Endothelial cell of umbilical vein (primary cell): Measurements from ENCODE around the gene R3HDM2. TPM values are rescaled to one million over a fixed set of nuclear protein-coding genes. Genes with fewer than 3 reads are reported as not detected.

ENCODE experiments used
- BruUV-seq: library from RNA; stranded (reverse); fragments of 400-500 nt; replicated peaks from 2 replicates; lab custom pipeline; 2021; lab: Mats Ljungman, UMichigan
- CTCF ChIA-PET: fragments of 300-600, 350-600 bp; sonication (Branson Sonifier 250); formaldehyde crosslinking; loops from one replicate; lab custom pipeline; 2021; ENCODE audit warnings: antibody characterized with exemption, inconsistent platforms; lab: Charles Lee
- POLR2A ChIA-PET: fragments of 300-600, 350-600 bp; sonication (Branson Sonifier 250); formaldehyde crosslinking; loops from one replicate; lab custom pipeline; 2021; ENCODE audit warnings: antibody characterized with exemption, inconsistent platforms; lab: Charles Lee
- DNase-seq: peaks from one replicate; pipeline ENCODE4 v3.0.0-alpha.2; 2011; ENCODE audit warnings: low read depth, low spot score
- FAIRE-seq: peaks from 2 replicates; lab custom pipeline; 2011; peaks lifted over from hg19 to GRCh38; lab: Jason Lieb, UNC
- H2AFZ ChIP-seq: 2 replicates; pipeline ENCODE4 v1.6.0; 2012; ENCODE audit warnings: low read depth, low read length, control low read depth, inconsistent platforms
- H3K27ac ChIP-seq: 2 replicates; pipeline ENCODE4 v1.5.1; 2011; ENCODE audit warnings: low read depth, mild to moderate bottlenecking, control low read depth, low read length, moderate library complexity; ENCODE audit not compliant: insufficient read depth
- H3K27me3 ChIP-seq, 2 experiments: 2 replicates each; pipeline versions ENCODE4 v1.6.0 to v1.6.1; 2011; ENCODE audit warnings: low read length in 2 of 2, mixed read lengths in 1 of 2; ENCODE audit not compliant: control insufficient read depth in 2 of 2, insufficient read depth in 2 of 2
- H3K36me3 ChIP-seq, 2 experiments: 2 replicates in 1 of 2; 3 replicates in 1 of 2; pipeline ENCODE4 v1.5.1; 2011; ENCODE audit warnings: low read length in 2 of 2, mild to moderate bottlenecking in 1 of 2, moderate library complexity in 1 of 2; ENCODE audit not compliant: control insufficient read depth in 2 of 2, insufficient read depth in 2 of 2; ENCODE audit errors: extremely low read depth in 1 of 2
- H3K4me1 ChIP-seq: 3 replicates; pipeline ENCODE4 v1.5.1; 2011; ENCODE audit warnings: mild to moderate bottlenecking, low read length; ENCODE audit not compliant: control insufficient read depth, insufficient read depth; ENCODE audit errors: extremely low read depth
- H3K4me2 ChIP-seq: 2 replicates; pipeline ENCODE4 v1.6.1; 2011; ENCODE audit warnings: low read length, control low read depth, mixed read lengths; ENCODE audit not compliant: insufficient read depth
- H3K4me3 ChIP-seq, 3 experiments: fragments of 200-600 bp in 1 of 3; sonication (generic), shearing (Covaris generic) in 1 of 3; replicated peaks in 1 of 3; 2 replicates each; pipeline ENCODE4 v1.5.1; 2011 to 2016; ENCODE audit warnings: control low read depth in 3 of 3, low read length in 3 of 3, mild to moderate bottlenecking in 2 of 3, inconsistent platforms in 1 of 3, low read depth in 1 of 3, moderate library complexity in 1 of 3; ENCODE audit not compliant: insufficient read depth in 1 of 3
- H3K79me2 ChIP-seq: 2 replicates; pipeline ENCODE4 v1.6.0; 2012; ENCODE audit warnings: low read length, inconsistent platforms; ENCODE audit not compliant: control insufficient read depth, insufficient read depth
- H3K9ac ChIP-seq: replicated peaks from 2 replicates; pipeline ENCODE3; 2011; ENCODE audit warnings: low read length, control low read depth; ENCODE audit not compliant: insufficient read depth; ENCODE audit errors: extremely low read depth
- H3K9me1 ChIP-seq: replicated peaks from 3 replicates; pipeline ENCODE4 v1.6.0; 2011; ENCODE audit warnings: mild to moderate bottlenecking, low read length; ENCODE audit not compliant: control insufficient read depth, insufficient read depth; ENCODE audit errors: extremely low read depth
- H3K9me3 ChIP-seq: replicated peaks from 2 replicates; pipeline ENCODE4 v1.5.1; 2012; ENCODE audit warnings: low read length, inconsistent platforms; ENCODE audit not compliant: control insufficient read depth, insufficient read depth
- H4K20me1 ChIP-seq: replicated peaks from 2 replicates; pipeline ENCODE3; 2011; ENCODE audit warnings: mild to moderate bottlenecking, low read length; ENCODE audit not compliant: control insufficient read depth, insufficient read depth; ENCODE audit errors: extremely low read depth
- CTCF ChIP-seq, 2 donors: IDR thresholded peaks; 1 replicate in 1 of 2; 2 replicates in 1 of 2; pipeline ENCODE4 v1.5.1; 2011; ENCODE audit warnings: low read length in 2 of 2, mild to moderate bottlenecking in 2 of 2, moderate library complexity in 2 of 2, control low read depth in 1 of 2, inconsistent platforms in 1 of 2, low read depth in 1 of 2; ENCODE audit not compliant: insufficient read depth in 1 of 2; ENCODE audit errors: extremely low read depth in 1 of 2
- EZH2 ChIP-seq: IDR thresholded peaks from 2 replicates; pipeline ENCODE4 v1.6.1; 2012; ENCODE audit warnings: borderline replicate concordance, low read depth, mild to moderate bottlenecking, moderate library complexity, low read length, inconsistent platforms; ENCODE audit not compliant: severe bottlenecking
- FOS ChIP-seq: IDR thresholded peaks from 2 replicates; pipeline ENCODE4 v1.6.1; 2011; ENCODE audit warnings: mild to moderate bottlenecking, low read length, moderate library complexity, borderline replicate concordance; ENCODE audit not compliant: insufficient read depth
- GATA2 ChIP-seq: IDR thresholded peaks from 2 replicates; pipeline ENCODE4 v1.7.0; 2011; ENCODE audit warnings: low read depth, mild to moderate bottlenecking, moderate library complexity, mixed read lengths, low read length; ENCODE audit not compliant: insufficient read length, insufficient read depth
- JUN ChIP-seq: IDR thresholded peaks from 2 replicates; pipeline ENCODE4 v1.6.1; 2011; ENCODE audit warnings: borderline replicate concordance, low read depth; ENCODE audit not compliant: insufficient read length, insufficient read depth
- MYC ChIP-seq: IDR thresholded peaks from one replicate; pipeline ENCODE4 v1.6.1; 2011; ENCODE audit warnings: mild to moderate bottlenecking, low read depth, low read length
- POLR2A ChIP-seq: IDR thresholded peaks from 2 replicates; pipeline ENCODE4 v1.6.1; 2012; ENCODE audit warnings: low read depth, mild to moderate bottlenecking, control low read depth, low read length
- POLR2AphosphoS5 ChIP-seq: IDR thresholded peaks from 2 replicates; pipeline ENCODE4 v1.6.1; 2012; ENCODE audit warnings: low read depth, mild to moderate bottlenecking, control low read depth, low read length, moderate library complexity; ENCODE audit not compliant: insufficient read depth
- dilution Hi-C: fragments of 300-500 bp; cut with MboI; formaldehyde crosslinking; loops from one replicate; pipeline ENCODE4 v1.15.0; 2019; ENCODE audit warnings: low sequenced_read_pairs; ENCODE audit not compliant: extremely low pct_ligation_motif_present
- intact Hi-C: fragments of 100-400 bp; cut with micrococcal nuclease; formaldehyde crosslinking; loops from one replicate; pipeline ENCODE4 v1.10.0; 2022
- polyA plus RNA-seq, 4 experiments: library from polyadenylated mRNA; depleted of rRNA in 3 of 4; stranded (reverse) in 3 of 4; unstranded in 1 of 4; fragments of >200 nt; gene quantifications; 2 replicates each; pipeline versions ENCODE4 v1.2.1 to v1.2.3, GENCODE V29; 2011 to 2012; ENCODE audit warnings: missing spikeins in 1 of 4
- total RNA-seq: library from RNA; stranded (reverse); gene quantifications from 2 replicates; pipeline ENCODE4 v1.2.3, GENCODE V29; 2021
- TF ChIP-seq, protein P1 (sequence below): IDR thresholded peaks from 2 replicates; pipeline ENCODE4 v1.6.1; 2011; ENCODE audit not compliant: insufficient read depth, insufficient read length

The R3HDM2 gene
- total and polyA plus RNA-seq, 2 donors (not counting 3 experiments of a cell fraction or from before 2014, with no cell fraction given) = 26.1 to 31.3 TPM

GRCh38 chr12:57381693-57382220 lies 49.1 kb downstream of the R3HDM2 start:
- Histone ChIP-seq H3K27ac (no peak overlapping the region), H3K79me2 (no peaks in the 10 kb centered on the region), H3K27me3 (no peaks in the 10 kb centered on the region), H3K9ac (no peak overlapping the region), H3K4me1 (no peaks in the 10 kb centered on the region), H3K4me3 (no peak overlapping the region), H3K9me1 (no peaks in the 10 kb centered on the region), H4K20me1 (no peaks in the 10 kb centered on the region), H3K4me2 (no peak overlapping the region), H3K9me3 (no peaks in the 10 kb centered on the region), H2AFZ (no peak overlapping the region), H3K36me3 (no peaks in the 10 kb centered on the region)
- TF ChIP-seq JUN = no peak
- no peak for TF ChIP-seq POLR2AphosphoS5
- TF ChIP-seq CTCF (IDR thresholded peaks at IDR 0.05; ENCODE audit: extremely low read depth in 1 of 2, insufficient read depth in 1 of 2, low read depth in 1 of 2, low read length in 2 of 2) = no peak
- no peak for TF ChIP-seq EZH2
- no peak for TF ChIP-seq POLR2A
- TF ChIP-seq MYC = no peak
- no peak for TF ChIP-seq GATA2
- no peak for TF ChIP-seq FOS
- TF ChIP-seq, protein P1, sequence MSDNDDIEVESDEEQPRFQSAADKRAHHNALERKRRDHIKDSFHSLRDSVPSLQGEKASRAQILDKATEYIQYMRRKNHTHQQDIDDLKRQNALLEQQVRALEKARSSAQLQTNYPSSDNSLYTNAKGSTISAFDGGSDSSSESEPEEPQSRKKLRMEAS = no peak
- POLR2A ChIA-PET = no interaction called here
- intact Hi-C loops (no loop called here), dilution Hi-C loops (no loop called here)
- CTCF ChIA-PET = no interaction called here
- no peak for FAIRE-seq
- BruUV-seq = no TSS peak
- no peak for DNase-seq
